HG02623 (cell line): ENCODE measurements around the gene XYLT1.

ENCODE experiments used
- ATAC-seq: cut with Tn5 transposase; IDR thresholded peaks from one replicate; pipeline ENCODE4 v1.9.1; 2021; ENCODE audit warnings: moderate library complexity; ENCODE audit not compliant: unreplicated experiment

Gene XYLT1

DNA sequence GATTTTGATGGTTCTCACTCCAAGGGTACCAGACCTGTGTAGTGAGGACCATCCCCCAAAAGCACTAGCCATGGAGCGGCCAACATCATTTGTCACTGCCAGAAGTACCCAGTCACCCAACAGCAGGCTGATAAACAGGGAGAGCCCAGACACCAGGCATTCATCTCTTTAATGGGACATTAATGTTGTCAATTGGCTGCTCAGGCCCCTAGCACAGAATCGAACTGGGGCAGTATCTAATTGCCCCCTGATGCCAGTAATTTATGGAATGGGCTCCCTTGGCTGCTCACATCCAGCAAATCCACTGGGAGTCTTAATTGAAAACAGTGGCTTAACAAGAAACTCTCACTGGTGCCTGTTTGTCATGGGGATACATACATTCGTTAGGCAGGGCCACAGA, 344.6 kb downstream of the XYLT1 start:
- ATAC-seq, result no peak

DNA sequence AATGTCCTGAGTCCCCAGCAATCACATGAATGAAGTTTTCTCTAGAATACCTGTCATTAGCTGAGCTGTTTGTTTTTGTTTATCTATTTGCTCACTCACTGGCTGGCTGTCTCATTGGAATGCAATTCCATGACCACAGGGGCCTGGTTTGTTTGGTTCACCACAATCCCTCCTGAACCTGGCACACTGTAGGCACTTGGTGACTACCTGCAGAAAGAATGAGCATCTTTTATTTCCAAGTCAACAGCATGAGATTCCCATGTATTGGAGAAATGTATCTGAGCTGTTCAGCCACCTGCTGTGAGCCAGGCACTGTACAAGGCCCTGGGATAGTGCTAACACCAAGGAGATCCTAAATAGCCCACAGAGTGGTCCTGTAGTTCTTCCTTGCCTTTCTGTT, 345.1 kb downstream of the XYLT1 start:
- no peak for ATAC-seq

GRCh38 chr16:17117906-17118577, 352.7 kb downstream of the XYLT1 start:
- ATAC-seq, result no peak

DNA sequence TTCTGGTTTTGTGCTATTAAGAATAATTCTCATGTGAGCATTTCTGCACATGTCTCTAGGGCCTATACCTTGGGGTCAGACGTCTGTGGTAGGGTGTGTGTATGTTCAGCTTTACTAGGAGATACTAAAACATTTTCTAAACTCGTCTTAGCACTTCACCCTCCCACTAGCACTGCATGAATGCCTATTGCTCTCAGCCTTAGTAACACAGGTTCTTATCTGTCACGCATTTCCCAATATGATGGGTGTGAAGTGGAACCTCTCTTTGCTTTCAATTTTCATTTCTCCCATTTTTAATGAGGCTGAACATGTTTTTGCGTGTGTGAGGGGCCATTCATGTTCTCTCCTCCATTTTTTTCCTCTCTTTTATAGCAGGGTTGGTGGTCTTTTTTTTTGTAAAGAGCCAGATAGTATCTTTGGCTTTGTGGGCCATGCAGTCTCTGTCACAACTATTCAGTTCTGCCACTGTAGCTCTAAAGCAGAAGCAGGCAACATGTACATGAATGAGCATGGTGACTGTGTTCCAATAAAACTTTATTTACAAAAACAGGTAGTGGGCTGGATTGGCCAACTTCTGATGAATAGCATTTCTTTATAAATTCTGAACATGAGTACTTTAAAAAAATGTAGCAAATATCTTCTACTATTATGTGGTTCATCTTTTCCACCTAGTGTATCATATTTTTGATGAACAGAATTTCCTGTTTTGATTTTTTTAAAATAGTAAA, 354.0 kb downstream of the XYLT1 start:
- ATAC-seq, result no peak

DNA sequence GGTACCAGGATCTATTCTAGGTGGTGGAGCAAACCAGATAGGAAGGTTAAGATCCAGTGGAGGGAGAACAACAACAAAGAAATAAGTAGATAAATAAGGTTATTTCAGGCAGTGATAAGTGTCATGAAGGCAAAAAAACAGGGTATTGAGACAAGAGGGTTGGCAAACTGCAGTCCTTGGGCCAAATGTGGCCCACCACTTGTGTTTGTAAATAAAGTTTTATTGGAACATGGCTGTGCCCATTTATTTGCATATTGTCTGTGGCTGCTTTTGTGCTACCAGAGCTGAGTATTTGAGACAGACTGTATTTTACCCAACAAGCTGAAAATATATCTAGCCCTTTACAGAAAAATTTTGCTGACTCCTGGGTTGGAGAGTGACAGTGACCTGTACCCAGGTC, 361.3 kb downstream of the XYLT1 start:
- ATAC-seq, result no peak

GRCh38 chr16:17108596-17108995, 362.2 kb downstream of the XYLT1 start:
- ATAC-seq, result no peak

DNA sequence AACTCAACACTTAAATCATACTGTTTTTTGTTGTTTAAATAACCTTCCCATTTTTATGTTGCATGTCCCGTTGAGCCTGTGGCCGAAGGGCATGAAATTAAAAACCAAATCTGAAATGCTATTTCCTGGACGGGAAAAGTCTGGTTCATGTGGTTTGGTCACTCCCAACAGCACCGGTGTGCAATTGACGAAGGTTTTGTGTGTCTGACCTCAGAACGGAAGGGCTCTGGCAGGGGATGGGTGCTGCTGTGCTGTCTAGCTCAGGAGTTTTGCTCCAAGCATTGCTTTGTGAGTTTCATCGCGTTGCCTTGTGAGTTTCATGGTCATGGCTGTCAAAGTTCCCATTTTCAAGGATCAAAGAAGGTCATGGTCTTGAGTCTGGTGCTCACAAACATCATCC, 363.3 kb downstream of the XYLT1 start:
- no peak for ATAC-seq

DNA sequence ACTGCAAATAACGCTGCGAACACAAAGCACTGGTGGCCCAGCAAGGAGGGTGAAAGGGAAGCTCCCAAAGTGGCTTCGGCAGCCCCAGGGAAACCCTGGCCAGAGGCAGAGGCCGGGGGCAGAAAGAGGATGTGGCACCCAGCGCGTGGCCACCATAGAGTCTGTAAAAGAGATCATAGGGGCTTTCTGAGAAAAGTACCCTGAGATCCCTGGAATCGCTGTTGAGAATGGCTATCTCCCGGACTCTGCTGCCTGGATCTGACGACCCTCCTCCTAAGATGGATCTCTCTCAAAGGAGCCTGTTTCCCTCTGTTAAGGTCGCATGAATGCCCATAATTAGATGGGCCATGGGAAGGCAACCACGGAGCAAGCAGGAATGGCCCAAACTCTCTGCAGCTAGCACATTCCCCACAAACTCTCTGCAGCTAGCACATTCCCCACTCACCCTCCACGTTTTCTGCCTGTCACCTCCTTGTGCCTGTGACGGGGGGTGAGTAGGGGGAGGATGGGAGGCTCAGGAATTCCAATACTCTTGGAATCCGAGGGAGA, 364.4 kb downstream of the XYLT1 start:
- no peak for ATAC-seq

GRCh38 chr16:17105239-17105797, 365.4 kb downstream of the XYLT1 start:
- ATAC-seq, result no peak

DNA sequence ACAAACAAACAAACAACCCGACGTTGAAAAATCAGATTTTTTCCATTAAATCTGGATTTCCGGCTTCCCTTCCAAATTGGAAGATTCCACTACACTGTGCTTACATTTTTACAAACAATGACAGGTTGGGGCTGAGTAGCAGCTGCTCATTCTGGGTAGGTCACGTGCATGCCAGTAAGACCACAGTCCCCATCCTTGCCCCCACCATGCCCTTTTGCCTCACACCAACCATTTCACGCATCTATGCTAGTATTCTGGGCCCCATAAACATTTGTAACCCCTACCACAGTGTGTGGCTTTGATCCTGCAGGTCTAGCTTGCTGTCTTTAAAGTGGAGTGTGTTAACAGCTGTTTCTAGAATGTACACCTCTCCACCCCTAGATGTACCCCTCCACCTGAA, 366.1 kb downstream of the XYLT1 start:
- ATAC-seq, result no peak

- no peak for ATAC-seq
Observed at GRCh38 chr16:17103216-17103615, 367.5 kb downstream of the XYLT1 start.

DNA sequence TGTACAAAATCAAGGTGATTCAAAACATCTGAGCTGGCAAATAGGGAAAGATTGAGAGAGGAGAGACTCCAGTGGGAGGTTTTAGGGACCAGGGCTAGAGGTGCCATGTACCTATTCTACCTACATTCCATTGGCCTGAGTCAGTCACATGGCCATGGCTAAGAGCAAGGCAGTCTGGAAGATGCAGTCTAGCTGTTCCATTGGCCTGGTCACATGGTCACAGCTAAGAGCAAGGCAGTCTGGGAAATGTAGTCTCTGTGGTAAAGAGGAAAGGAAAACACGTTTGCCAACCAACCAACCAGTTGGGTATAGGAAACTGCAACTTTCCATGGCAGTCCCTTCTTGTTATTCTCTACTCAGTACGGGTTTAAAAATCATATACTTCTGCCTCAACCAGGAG, 369.1 kb downstream of the XYLT1 start:
- no peak for ATAC-seq

GRCh38 chr16:17098685-17099084, 372.1 kb downstream of the XYLT1 start:
- ATAC-seq, result no peak

DNA sequence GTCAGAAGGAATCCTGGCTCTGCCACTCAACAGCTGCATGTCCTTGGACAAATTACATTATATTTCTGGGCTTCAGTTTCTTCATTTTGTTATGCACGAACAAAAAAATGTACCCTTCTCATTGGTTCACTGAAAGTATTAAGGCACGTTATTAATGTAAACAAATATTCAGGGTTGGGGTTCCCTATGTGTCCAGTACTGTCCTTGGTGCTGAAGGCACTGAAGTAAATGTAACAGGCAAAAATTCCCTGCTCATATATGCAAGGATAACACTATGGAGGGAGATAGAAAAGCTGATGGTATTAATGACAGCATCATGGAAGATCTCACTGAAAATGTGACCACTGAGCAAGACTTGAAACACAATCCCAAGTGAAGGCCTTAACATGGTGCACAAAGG, 386.6 kb downstream of the XYLT1 start:
- ATAC-seq, result no peak

DNA sequence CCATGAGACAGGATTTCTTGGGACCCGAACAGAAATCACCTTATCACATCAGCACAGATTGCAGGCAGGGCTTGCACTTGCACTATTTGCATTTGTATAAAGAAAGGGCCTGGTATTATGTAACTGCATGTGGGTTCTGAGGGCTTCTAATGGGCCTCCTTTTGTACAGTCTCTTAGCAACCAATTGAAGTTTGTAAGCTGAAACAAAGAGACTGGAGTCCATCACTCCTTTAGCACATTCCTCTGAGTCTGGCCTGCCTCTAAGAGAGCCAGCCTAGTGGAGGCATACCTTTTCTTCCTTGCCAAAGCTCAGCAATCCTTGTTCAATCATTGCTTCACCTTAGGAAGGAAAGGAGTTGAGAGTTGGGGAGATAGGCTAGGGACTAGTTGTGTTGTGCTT, 387.1 kb downstream of the XYLT1 start:
- ATAC-seq, result no peak

- no peak for ATAC-seq
Observed at GRCh38 chr16:17082095-17082882, 388.5 kb downstream of the XYLT1 start.

GRCh38 chr16:17080105-17080504, 390.7 kb downstream of the XYLT1 start:
- ATAC-seq, result no peak

DNA sequence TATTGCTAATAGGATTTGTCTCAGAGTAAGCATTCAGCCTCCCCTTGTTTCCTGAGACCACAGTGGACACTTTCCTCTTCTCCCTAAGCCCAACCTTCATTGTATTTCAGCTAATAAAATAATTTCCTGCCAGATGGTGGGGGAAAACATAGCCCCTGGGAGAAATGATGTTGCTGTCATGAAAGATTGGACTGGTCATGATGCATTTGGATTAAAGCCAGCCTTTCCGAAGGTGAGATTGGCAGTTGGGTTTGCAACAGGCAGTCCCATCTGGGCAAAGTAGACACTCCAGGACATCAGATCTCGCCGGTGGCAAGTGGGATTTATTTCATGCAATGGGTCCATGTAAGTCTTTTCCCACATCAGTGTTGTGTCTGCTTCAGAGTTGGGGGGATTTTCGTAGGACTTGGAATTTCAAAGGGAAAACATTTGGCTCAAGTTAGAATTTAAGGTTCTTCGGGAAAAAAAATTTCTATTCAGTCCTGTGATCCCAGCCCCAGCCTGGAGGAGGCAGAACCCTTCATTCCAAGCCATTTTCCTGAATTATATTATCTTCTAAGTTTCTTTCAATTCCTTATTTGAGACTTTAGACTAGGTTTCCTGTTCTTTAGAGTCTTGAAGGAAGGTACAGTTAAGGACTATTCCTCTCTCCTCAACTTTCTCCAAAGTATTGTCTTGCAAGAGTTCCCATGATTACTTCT, 391.7 kb downstream of the XYLT1 start:
- no peak for ATAC-seq

DNA sequence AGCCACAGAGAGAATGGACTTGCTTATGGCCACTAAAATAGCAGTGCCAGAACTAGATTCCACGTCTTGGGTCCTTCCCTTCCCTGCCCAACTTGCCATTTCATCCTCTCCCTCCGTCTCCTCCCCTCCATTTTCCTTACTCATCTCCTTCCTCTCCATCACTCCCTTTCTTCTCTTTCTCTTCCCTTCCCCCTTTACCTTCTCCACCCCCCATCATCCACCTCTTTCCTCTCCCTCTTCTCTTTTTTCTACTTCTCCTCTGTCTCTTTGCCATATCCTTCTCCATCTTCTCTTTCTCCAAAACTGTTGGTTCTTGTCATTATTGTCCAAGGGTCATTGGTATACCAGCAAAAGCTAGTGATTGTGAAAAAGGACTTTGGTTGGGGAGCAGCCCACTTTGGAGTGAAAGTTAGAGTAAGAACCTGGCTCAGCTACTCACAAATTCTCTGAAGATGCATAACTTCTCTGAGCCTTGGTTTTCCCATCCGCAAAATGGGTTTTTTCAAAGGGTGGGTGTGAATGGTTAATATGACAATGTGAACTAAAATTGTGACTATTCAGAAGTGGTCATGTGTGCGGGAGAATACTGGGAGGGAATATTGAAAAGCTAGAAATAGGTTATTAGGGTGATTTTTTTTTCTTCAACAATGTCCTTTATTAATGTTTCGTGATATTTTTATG, 393.8 kb downstream of the XYLT1 start:
- no peak for ATAC-seq

- no peak for ATAC-seq
Observed at GRCh38 chr16:17076092-17076754, 394.5 kb downstream of the XYLT1 start.
